ENCODE measurements around the gene ENDOV. TPM values are rescaled to one million over a fixed set of nuclear protein-coding genes. Genes with fewer than 3 reads are reported as not detected.

The ENDOV gene
- total RNA-seq, 4 donors from 2014 or later, result 2.0 to 17.5 (median 9.9) TPM

- no peak for TF ChIP-seq CTCF (IDR thresholded peaks at IDR 0.05; ENCODE audit: low read depth)
Measured at GRCh38 chr17:80382446-80382845, 32.5 kb upstream of the ENDOV start.

DNA sequence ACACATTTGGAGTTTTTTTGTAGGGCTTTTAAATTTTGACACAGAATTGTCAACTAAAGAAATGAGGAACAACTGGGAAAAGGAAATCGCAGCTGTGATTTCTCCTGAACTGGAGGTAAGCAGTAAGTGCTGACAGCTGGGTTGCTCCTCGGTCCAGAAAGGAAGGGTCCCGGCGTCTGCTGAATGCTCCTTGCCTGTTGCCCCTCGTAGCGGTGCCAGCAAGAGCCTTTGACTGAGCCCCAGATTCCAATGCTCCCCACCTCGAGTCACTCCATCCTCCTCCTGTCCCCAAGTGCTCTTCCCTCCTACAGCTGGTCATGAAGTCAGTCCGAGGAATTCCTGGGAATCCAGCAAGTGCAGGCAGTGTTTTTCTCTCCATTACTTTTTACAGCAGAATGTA is 32.0 kb upstream of the ENDOV start:
- no peak for TF ChIP-seq CTCF (IDR thresholded peaks at IDR 0.05; ENCODE audit: low read depth)

- TF ChIP-seq CTCF (IDR thresholded peaks at IDR 0.05; ENCODE audit: low read depth), result no peak
Measured at GRCh38 chr17:80384078-80384960, 30.6 kb upstream of the ENDOV start.

DNA sequence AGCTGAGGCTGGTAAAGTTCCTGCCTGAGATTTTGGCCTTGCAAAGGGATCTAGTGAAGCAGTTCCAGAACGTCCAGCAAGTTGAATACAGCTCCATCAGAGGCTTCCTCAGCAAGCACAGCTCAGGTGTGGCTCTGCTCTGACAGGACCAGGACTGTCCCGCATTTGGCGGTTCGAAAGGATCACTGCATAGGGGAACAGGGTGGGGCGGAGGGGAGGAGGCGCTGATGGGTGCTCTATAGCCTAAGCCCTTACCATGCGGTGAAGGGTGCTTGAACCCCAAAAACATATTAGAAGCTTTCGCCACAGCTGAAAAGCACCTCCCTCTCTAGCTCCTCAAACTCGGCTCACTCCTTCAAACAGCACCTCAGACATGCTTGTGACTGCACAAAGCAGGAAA is 29.9 kb upstream of the ENDOV start:
- TF ChIP-seq CTCF (IDR thresholded peaks at IDR 0.05; ENCODE audit: low read depth), result no peak

- no peak for TF ChIP-seq CTCF (IDR thresholded peaks at IDR 0.05; ENCODE audit: low read depth)
Measured at GRCh38 chr17:80386341-80386740, 28.6 kb upstream of the ENDOV start.

GRCh38 chr17:80387071-80387470 is 27.9 kb upstream of the ENDOV start:
- TF ChIP-seq CTCF (IDR thresholded peaks at IDR 0.05; ENCODE audit: low read depth), result no peak

- no peak for TF ChIP-seq CTCF (IDR thresholded peaks at IDR 0.05; ENCODE audit: low read depth)
Measured at GRCh38 chr17:80388175-80388574, 26.8 kb upstream of the ENDOV start.
